Astrocyte of the cerebellum (primary cell): ENCODE results near the gene ENAM.

ENCODE experiments used
- DNase-seq: peaks from one replicate; pipeline ENCODE4 v3.0.0-alpha.2; 2011; ENCODE audit warnings: low read depth
- H3K4me3 ChIP-seq: 2 replicates; pipeline ENCODE4 v1.5.1; 2011; ENCODE audit warnings: mild to moderate bottlenecking, low read depth, low read length, moderate library complexity
- in situ Hi-C: cut with HindIII; loops from 2 replicates; pipeline ENCODE4 v1.10.0; 2017; ENCODE audit warnings: low sequenced_read_pairs
- TF ChIP-seq, protein P1 (sequence below): IDR thresholded peaks from 2 replicates; pipeline ENCODE4 v1.5.1; 2012; ENCODE audit warnings: low read length, low read depth, moderate library complexity, mild to moderate bottlenecking; ENCODE audit errors: missing control alignments

The ENAM gene

GRCh38 chr4:70594196-70594595 is 34.3 kb upstream of the ENAM start:
- no peak overlapping the region for H3K4me3 ChIP-seq
- no peak for DNase-seq
- in situ Hi-C loops: no loop called here
- TF ChIP-seq, protein P1, sequence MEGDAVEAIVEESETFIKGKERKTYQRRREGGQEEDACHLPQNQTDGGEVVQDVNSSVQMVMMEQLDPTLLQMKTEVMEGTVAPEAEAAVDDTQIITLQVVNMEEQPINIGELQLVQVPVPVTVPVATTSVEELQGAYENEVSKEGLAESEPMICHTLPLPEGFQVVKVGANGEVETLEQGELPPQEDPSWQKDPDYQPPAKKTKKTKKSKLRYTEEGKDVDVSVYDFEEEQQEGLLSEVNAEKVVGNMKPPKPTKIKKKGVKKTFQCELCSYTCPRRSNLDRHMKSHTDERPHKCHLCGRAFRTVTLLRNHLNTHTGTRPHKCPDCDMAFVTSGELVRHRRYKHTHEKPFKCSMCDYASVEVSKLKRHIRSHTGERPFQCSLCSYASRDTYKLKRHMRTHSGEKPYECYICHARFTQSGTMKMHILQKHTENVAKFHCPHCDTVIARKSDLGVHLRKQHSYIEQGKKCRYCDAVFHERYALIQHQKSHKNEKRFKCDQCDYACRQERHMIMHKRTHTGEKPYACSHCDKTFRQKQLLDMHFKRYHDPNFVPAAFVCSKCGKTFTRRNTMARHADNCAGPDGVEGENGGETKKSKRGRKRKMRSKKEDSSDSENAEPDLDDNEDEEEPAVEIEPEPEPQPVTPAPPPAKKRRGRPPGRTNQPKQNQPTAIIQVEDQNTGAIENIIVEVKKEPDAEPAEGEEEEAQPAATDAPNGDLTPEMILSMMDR: no peak

DNA sequence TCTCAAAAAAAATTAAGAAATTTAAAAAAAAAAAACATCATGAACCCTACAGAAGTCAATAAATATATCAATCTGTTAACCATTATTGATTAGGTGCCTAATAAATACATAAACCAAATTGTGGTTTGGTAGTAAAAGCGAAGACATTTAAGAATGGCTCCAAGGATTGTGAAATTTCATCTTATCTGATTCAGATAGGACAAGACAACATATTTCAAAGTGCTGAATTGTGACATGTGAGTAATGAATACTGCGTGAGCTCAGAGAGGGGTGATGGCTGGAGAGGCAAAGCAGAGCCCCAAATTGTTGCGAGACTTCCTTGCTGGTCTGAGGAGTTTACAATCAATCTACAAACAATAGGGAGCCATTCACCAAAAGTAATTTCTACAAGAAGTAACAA is 28.2 kb upstream of the ENAM start:
- in situ Hi-C loops: no loop called here
- H3K4me3 ChIP-seq: no peak overlapping the region
- no peak for DNase-seq
- TF ChIP-seq, protein P1: no peak

GRCh38 chr4:70600977-70601376 is 27.6 kb upstream of the ENAM start:
- TF ChIP-seq, protein P1: no peak
- in situ Hi-C loops: no loop called here
- no peak overlapping the region for H3K4me3 ChIP-seq
- no peak for DNase-seq

GRCh38 chr4:70601422-70602039 is 27.0 kb upstream of the ENAM start:
- no peak overlapping the region for H3K4me3 ChIP-seq
- DNase-seq: peak; percentile 32
- TF ChIP-seq, protein P1: peak; percentile 78
- in situ Hi-C loops: no loop called here

- no peak for DNase-seq
- TF ChIP-seq, protein P1: no peak
- H3K4me3 ChIP-seq: no peak overlapping the region
- in situ Hi-C loops: no loop called here
Observed at GRCh38 chr4:70603856-70604255, 24.7 kb upstream of the ENAM start.

DNA sequence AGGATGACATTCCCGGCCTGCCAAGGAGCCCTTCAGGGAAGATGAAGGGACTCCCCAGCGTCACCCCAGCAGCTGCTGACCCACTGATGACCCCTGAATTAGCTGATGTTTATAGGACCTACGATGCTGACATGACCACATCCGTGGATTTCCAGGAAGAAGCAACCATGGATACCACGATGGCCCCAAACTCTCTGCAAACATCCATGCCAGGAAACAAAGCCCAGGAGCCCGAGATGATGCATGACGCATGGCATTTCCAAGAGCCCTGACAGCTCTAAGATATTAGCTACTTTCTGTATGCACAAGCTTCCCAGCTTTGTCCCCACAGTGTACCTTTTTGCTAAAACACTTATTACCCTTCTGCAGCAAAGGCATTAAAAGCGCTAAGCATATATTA is 22.1 kb upstream of the ENAM start:
- TF ChIP-seq, protein P1: no peak
- in situ Hi-C loops: no loop called here
- no peak overlapping the region for H3K4me3 ChIP-seq
- no peak for DNase-seq

DNA sequence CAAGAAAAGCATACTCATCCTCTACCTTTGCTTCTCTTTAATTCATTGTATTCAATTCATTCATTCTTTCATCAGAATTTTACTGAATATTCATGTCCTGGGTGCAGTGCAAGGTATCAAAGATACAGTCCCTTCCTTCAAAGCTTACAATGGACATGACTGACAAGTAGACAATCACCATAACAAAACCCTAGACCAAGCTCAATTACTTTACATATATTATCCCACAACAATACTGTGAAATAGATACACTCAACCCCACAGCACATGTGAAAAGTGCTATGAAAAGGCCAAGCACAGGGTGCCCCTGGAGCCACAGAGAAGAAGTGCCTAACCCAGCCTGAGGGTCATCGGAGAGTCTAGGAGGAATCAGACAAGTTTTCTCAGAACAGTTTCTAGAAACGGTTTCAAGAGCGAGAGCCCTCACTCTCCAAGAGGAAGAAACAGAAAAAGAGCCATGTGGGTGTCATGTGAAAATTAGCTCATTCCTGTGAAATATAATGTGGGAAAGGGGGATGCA is 21.1 kb upstream of the ENAM start:
- TF ChIP-seq, protein P1: no peak
- in situ Hi-C loops: no loop called here
- H3K4me3 ChIP-seq: no peak overlapping the region
- no peak for DNase-seq
